ENCODE results near the gene MOCS1.
"Not testable (repeated sequence)": the region's sequence is repeated elsewhere in the genome, so short reads cannot be mapped to it uniquely, and the experiment has no call there.

Gene MOCS1

DNA sequence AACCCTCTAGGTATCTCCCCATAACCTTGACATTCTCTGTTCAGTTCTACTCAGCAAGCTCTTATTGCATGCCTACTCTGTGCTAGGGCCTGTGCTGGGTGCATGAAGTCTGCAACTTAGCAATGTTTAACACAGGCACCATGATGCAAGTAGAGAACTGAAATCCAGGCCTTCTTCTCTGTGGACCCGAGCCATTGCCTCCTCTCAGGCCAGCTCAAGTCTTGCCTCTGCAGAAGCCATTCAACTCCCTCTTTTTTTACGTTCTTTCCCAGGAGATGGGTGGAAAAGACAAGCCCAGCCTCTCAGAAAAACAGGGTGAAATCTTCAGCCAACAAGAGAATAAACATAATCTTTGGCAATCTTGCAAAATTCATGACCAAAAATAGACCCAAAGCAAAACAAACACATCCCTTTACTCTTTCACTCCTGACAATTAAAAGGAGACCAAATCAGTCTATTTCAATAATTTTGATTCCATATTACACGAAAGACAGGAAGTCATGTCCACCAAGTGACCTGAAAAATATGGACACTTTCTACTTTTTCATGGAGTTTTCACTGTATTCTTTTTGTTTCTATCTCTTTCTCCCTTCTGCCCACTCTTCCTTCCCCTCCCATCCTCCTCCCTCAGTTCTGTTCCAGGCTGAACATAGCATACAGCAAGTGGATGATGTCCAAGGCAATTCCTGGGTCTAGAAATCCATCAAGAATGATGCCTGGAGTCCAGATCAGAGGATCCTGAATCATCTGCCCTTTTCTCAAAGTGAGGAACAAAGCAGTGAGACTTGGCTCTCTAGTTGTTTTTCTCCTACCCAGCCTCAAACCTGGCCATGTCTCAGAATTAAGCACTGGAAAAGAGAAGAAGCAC is 45.4 kb upstream of the MOCS1 start:
- H3K56ac ChIP-seq (ENCODE audit: low read length), result no peak overlapping the region
- H3K4me3 ChIP-seq (ENCODE audit: low read length), result no peak overlapping the region
- no CpG with 5 or more reads among the region's 3 CpGs for WGBS (ENCODE audit: extremely low coverage, insufficient coverage, low lambda C conversion rate)

DNA sequence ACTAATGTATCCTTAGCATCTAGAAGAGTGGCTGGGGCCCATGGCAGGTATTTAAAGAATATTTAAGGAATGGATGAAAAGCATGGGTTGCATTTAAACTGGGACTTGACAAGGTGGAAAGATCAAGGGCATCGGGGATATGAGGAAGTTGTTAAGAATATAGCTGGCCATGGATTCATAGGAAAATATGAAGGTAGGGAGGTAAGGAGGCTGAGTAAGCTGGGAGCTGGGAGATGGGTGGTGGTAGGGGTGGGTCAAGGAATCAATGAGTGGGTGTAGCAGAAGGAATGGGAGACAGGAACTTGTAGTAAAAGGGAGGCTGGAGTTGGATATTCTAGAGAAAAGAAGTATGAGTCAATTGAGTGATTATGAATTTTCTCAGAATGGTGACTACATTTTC is 44.0 kb upstream of the MOCS1 start:
- no peak overlapping the region for H3K4me3 ChIP-seq (ENCODE audit: low read length)
- no peak overlapping the region for H2BK120ac ChIP-seq (ENCODE audit: low read depth, low read length)
- no CpG with 5 or more reads among the region's 1 CpG for WGBS (ENCODE audit: extremely low coverage, insufficient coverage, low lambda C conversion rate)
- H3K36me3 ChIP-seq (ENCODE audit: control insufficient read depth, insufficient read depth, low read length), result no peaks in the 10 kb centered on the region
- H3K27ac ChIP-seq (ENCODE audit: low read depth, low read length), result no peak overlapping the region
- H4K5ac ChIP-seq (ENCODE audit: low read length), result no peak overlapping the region
- no peaks in the 10 kb centered on the region for H3K79me1 ChIP-seq (ENCODE audit: low read length)
- peaks cover 3% of the 10 kb centered on the region for H3K4me1 ChIP-seq (ENCODE audit: control insufficient read depth, low read depth, low read length)
- H3K56ac ChIP-seq (ENCODE audit: low read length), result no peak overlapping the region
- H3K23ac ChIP-seq (ENCODE audit: low read length), result no peak overlapping the region
- H3K79me2 ChIP-seq (ENCODE audit: control insufficient read depth, insufficient read depth, low read length), result no peaks in the 10 kb centered on the region
- H3K4ac ChIP-seq (ENCODE audit: low read depth, low read length), result no peak overlapping the region
- no peak for DNase-seq
- no peaks in the 10 kb centered on the region for H3K27me3 ChIP-seq (ENCODE audit: insufficient read depth, low read length, poor library complexity)
- no peak overlapping the region for H2BK15ac ChIP-seq (replicated peaks; ENCODE audit: low read depth)
- no peak overlapping the region for H4K8ac ChIP-seq (ENCODE audit: low read depth, low read length)
- no peak overlapping the region for H2BK5ac ChIP-seq (ENCODE audit: low read length)
- no peak overlapping the region for H3K9ac ChIP-seq (ENCODE audit: low read length)
- H2AK5ac ChIP-seq (ENCODE audit: low read length), result no peak overlapping the region
- no peak overlapping the region for H3K18ac ChIP-seq (ENCODE audit: low read length)
- H3K4me2 ChIP-seq (ENCODE audit: low read length), result no peak overlapping the region

More for the DNA sequence above, 45.4 kb upstream of the MOCS1 start:
- no peak overlapping the region for H3K27ac ChIP-seq (ENCODE audit: low read depth, low read length)
- no peaks in the 10 kb centered on the region for H3K79me2 ChIP-seq (ENCODE audit: control insufficient read depth, insufficient read depth, low read length)
- H2BK120ac ChIP-seq (ENCODE audit: low read depth, low read length), result no peak overlapping the region
- H3K36me3 ChIP-seq (ENCODE audit: control insufficient read depth, insufficient read depth, low read length), result no peaks in the 10 kb centered on the region
- H3K4me1 ChIP-seq (ENCODE audit: control insufficient read depth, low read depth, low read length), result peaks cover 3% of the 10 kb centered on the region
- H3K9ac ChIP-seq (ENCODE audit: low read length), result no peak overlapping the region
- no peaks in the 10 kb centered on the region for H3K27me3 ChIP-seq (ENCODE audit: insufficient read depth, low read length, poor library complexity)
- no peak overlapping the region for H3K23ac ChIP-seq (ENCODE audit: low read length)
- no peak overlapping the region for H4K8ac ChIP-seq (ENCODE audit: low read depth, low read length)
- H2BK15ac ChIP-seq (replicated peaks; ENCODE audit: low read depth), result no peak overlapping the region
- no peak overlapping the region for H2AK5ac ChIP-seq (ENCODE audit: low read length)
- no peak overlapping the region for H2BK5ac ChIP-seq (ENCODE audit: low read length)
- H3K79me1 ChIP-seq (ENCODE audit: low read length), result no peaks in the 10 kb centered on the region
- DNase-seq, result no peak
- H3K18ac ChIP-seq (ENCODE audit: low read length), result no peak overlapping the region
- H3K4me2 ChIP-seq (ENCODE audit: low read length), result no peak overlapping the region
- H3K4ac ChIP-seq (ENCODE audit: low read depth, low read length), result no peak overlapping the region
- no peak overlapping the region for H4K5ac ChIP-seq (ENCODE audit: low read length)

- no peaks in the 10 kb centered on the region for H3K27me3 ChIP-seq (ENCODE audit: insufficient read depth, low read length, poor library complexity)
- no CpG with 5 or more reads among the region's 3 CpGs for WGBS (ENCODE audit: extremely low coverage, insufficient coverage, low lambda C conversion rate)
These were observed 39.4 kb upstream of the MOCS1 start for GRCh38 chr6:39973661-39974060.

GRCh38 chr6:39972717-39973116 is 38.5 kb upstream of the MOCS1 start:
- H2BK15ac ChIP-seq (replicated peaks; ENCODE audit: low read depth); H3K36me3 ChIP-seq (ENCODE audit: control insufficient read depth, insufficient read depth, low read length); H3K27me3 ChIP-seq (ENCODE audit: insufficient read depth, low read length, poor library complexity); H4K8ac ChIP-seq (ENCODE audit: low read depth, low read length); H3K4me3 ChIP-seq (ENCODE audit: low read length); H3K4me1 ChIP-seq (ENCODE audit: control insufficient read depth, low read depth, low read length); DNase-seq; H3K56ac ChIP-seq (ENCODE audit: low read length); H3K27ac ChIP-seq (ENCODE audit: low read depth, low read length); H3K79me2 ChIP-seq (ENCODE audit: control insufficient read depth, insufficient read depth, low read length); H3K79me1 ChIP-seq (ENCODE audit: low read length); H3K4ac ChIP-seq (ENCODE audit: low read depth, low read length); H2BK5ac ChIP-seq (ENCODE audit: low read length); H3K18ac ChIP-seq (ENCODE audit: low read length); H3K23ac ChIP-seq (ENCODE audit: low read length); H3K4me2 ChIP-seq (ENCODE audit: low read length); H4K5ac ChIP-seq (ENCODE audit: low read length); H2BK120ac ChIP-seq (ENCODE audit: low read depth, low read length); H2AK5ac ChIP-seq (ENCODE audit: low read length); H3K9ac ChIP-seq (ENCODE audit: low read length): not testable (repeated sequence)
- no CpG with 5 or more reads among the region's 1 CpG for WGBS (ENCODE audit: extremely low coverage, insufficient coverage, low lambda C conversion rate)

More at GRCh38 chr6:39973661-39974060, 39.4 kb upstream of the MOCS1 start:
- Histone ChIP-seq H3K4me1 (ENCODE audit: control insufficient read depth, low read depth, low read length) (no peaks in the 10 kb centered on the region), H2BK5ac (ENCODE audit: low read length) (no peak overlapping the region), H2BK15ac (replicated peaks; ENCODE audit: low read depth) (no peak overlapping the region), H3K9ac (ENCODE audit: low read length) (no peak overlapping the region), H3K4ac (ENCODE audit: low read depth, low read length) (no peak overlapping the region), H4K8ac (ENCODE audit: low read depth, low read length) (no peak overlapping the region), H3K36me3 (ENCODE audit: control insufficient read depth, insufficient read depth, low read length) (no peaks in the 10 kb centered on the region), H2AK5ac (ENCODE audit: low read length) (no peak overlapping the region), H3K27ac (ENCODE audit: low read depth, low read length) (no peak overlapping the region), H2BK120ac (ENCODE audit: low read depth, low read length) (no peak overlapping the region), H3K79me1 (ENCODE audit: low read length) (no peaks in the 10 kb centered on the region), H3K56ac (ENCODE audit: low read length) (no peak overlapping the region), H3K79me2 (ENCODE audit: control insufficient read depth, insufficient read depth, low read length) (no peaks in the 10 kb centered on the region), H4K5ac (ENCODE audit: low read length) (no peak overlapping the region), H3K23ac (ENCODE audit: low read length) (no peak overlapping the region), H3K4me3 (ENCODE audit: low read length) (no peak overlapping the region), H3K18ac (ENCODE audit: low read length) (no peak overlapping the region), H3K4me2 (ENCODE audit: low read length) (no peak overlapping the region)
- no peak for DNase-seq

GRCh38 chr6:39971131-39971530 is 36.9 kb upstream of the MOCS1 start:
- H3K36me3 ChIP-seq (ENCODE audit: control insufficient read depth, insufficient read depth, low read length); H2BK5ac ChIP-seq (ENCODE audit: low read length); H3K23ac ChIP-seq (ENCODE audit: low read length); H4K8ac ChIP-seq (ENCODE audit: low read depth, low read length); H4K5ac ChIP-seq (ENCODE audit: low read length); H2BK120ac ChIP-seq (ENCODE audit: low read depth, low read length); H2BK15ac ChIP-seq (replicated peaks; ENCODE audit: low read depth); DNase-seq; H3K79me2 ChIP-seq (ENCODE audit: control insufficient read depth, insufficient read depth, low read length); H3K4me2 ChIP-seq (ENCODE audit: low read length); H3K4me3 ChIP-seq (ENCODE audit: low read length); H3K9ac ChIP-seq (ENCODE audit: low read length); H3K4ac ChIP-seq (ENCODE audit: low read depth, low read length); H2AK5ac ChIP-seq (ENCODE audit: low read length); H3K18ac ChIP-seq (ENCODE audit: low read length); H3K4me1 ChIP-seq (ENCODE audit: control insufficient read depth, low read depth, low read length); H3K79me1 ChIP-seq (ENCODE audit: low read length); H3K27me3 ChIP-seq (ENCODE audit: insufficient read depth, low read length, poor library complexity); H3K56ac ChIP-seq (ENCODE audit: low read length); H3K27ac ChIP-seq (ENCODE audit: low read depth, low read length): not testable (repeated sequence)
- no CpG with 5 or more reads among the region's 5 CpGs for WGBS (ENCODE audit: extremely low coverage, insufficient coverage, low lambda C conversion rate)

DNA sequence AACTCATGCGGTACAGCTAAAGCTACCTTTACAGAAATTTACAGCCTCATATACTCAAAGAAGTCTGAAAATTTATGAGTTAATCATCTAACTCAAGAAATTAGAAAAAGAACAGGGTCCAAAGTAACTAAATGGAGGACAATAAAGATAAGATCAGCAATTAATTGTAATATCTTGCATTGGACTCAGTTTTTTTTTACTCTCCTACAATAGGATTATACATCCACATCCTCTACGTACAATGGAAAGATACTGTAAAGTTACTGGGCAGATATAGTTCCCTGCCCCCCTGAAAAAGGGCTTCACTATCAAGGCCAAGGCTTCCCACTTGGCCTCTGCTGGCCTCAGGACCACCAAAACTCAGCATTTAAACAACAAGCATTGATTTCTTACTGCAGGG is 31.5 kb upstream of the MOCS1 start:
- Histone ChIP-seq H3K79me1 (ENCODE audit: low read length) (no peaks in the 10 kb centered on the region), H3K27ac (ENCODE audit: low read depth, low read length) (no peak overlapping the region), H3K79me2 (ENCODE audit: control insufficient read depth, insufficient read depth, low read length) (no peaks in the 10 kb centered on the region), H3K27me3 (ENCODE audit: insufficient read depth, low read length, poor library complexity) (no peaks in the 10 kb centered on the region), H3K36me3 (ENCODE audit: control insufficient read depth, insufficient read depth, low read length) (no peaks in the 10 kb centered on the region), H3K4me1 (ENCODE audit: control insufficient read depth, low read depth, low read length) (peaks cover 2% of the 10 kb centered on the region), H3K9ac (ENCODE audit: low read length) (no peak overlapping the region), H3K23ac (ENCODE audit: low read length) (no peak overlapping the region), H2BK5ac (ENCODE audit: low read length) (no peak overlapping the region), H2BK15ac (replicated peaks; ENCODE audit: low read depth) (no peak overlapping the region), H3K4ac (ENCODE audit: low read depth, low read length) (no peak overlapping the region), H2AK5ac (ENCODE audit: low read length) (no peak overlapping the region), H4K5ac (ENCODE audit: low read length) (no peak overlapping the region), H3K4me2 (ENCODE audit: low read length) (no peak overlapping the region), H3K56ac (ENCODE audit: low read length) (no peak overlapping the region), H2BK120ac (ENCODE audit: low read depth, low read length) (no peak overlapping the region), H3K18ac (ENCODE audit: low read length) (no peak overlapping the region), H3K4me3 (ENCODE audit: low read length) (no peak overlapping the region), H4K8ac (ENCODE audit: low read depth, low read length) (no peak overlapping the region)
- no peak for DNase-seq
- WGBS (ENCODE audit: extremely low coverage, insufficient coverage, low lambda C conversion rate), result no CpG with 5 or more reads among the region's 2 CpGs

Data from mesendoderm (in vitro differentiated cells).